ENCODE data around the gene SLC17A9.

Gene SLC17A9

GRCh38 chr20:62940875-62941274 is 11.6 kb upstream of the SLC17A9 start:
- no peak for DNase-seq

GRCh38 chr20:62941792-62942191 is 10.7 kb upstream of the SLC17A9 start:
- no peak for DNase-seq

GRCh38 chr20:62942456-62942855 is 10.1 kb upstream of the SLC17A9 start:
- DNase-seq, result no peak

- no peak for DNase-seq
These were observed 9.1 kb upstream of the SLC17A9 start for GRCh38 chr20:62943396-62943795.

GRCh38 chr20:62944184-62944583 is 8.3 kb upstream of the SLC17A9 start:
- DNase-seq, result no peak

- DNase-seq, result no peak
These were observed 7.8 kb upstream of the SLC17A9 start for GRCh38 chr20:62944746-62945145.

GRCh38 chr20:62945771-62946339 is 6.7 kb upstream of the SLC17A9 start:
- DNase-seq, result no peak

GRCh38 chr20:62946918-62947317 is 5.6 kb upstream of the SLC17A9 start:
- DNase-seq, result no peak

GRCh38 chr20:62947532-62948300 is 4.8 kb upstream of the SLC17A9 start:
- DNase-seq, result no peak

- no peak for DNase-seq
These were observed 3.2 kb upstream of the SLC17A9 start for GRCh38 chr20:62949153-62949821.

- no peak for DNase-seq
These were observed 2.5 kb upstream of the SLC17A9 start for GRCh38 chr20:62949962-62950361.

GRCh38 chr20:62950741-62951140 is 1.8 kb upstream of the SLC17A9 start:
- DNase-seq, result no peak

- DNase-seq, result no peak
These were observed 1.2 kb upstream of the SLC17A9 start for GRCh38 chr20:62951143-62951895.

- DNase-seq, result no peak
These were observed 575 bp upstream of the SLC17A9 start for GRCh38 chr20:62951896-62952372.

- DNase-seq, result no peak
These were observed 694 bp downstream of the SLC17A9 start for GRCh38 chr20:62952968-62953838.

GRCh38 chr20:62953839-62954703 is 1.6 kb downstream of the SLC17A9 start:
- peak; percentile 45 for DNase-seq

GRCh38 chr20:62955519-62956386 is 3.2 kb downstream of the SLC17A9 start:
- no peak for DNase-seq

GRCh38 chr20:62956387-62957135 is 4.1 kb downstream of the SLC17A9 start:
- no peak for DNase-seq

Measured in effector CD8-positive, alpha-beta T cell (primary cell).